Panc1 (cell line): Measurements from ENCODE around the gene CDCP1. TPM values are rescaled to one million over a fixed set of nuclear protein-coding genes. Genes with fewer than 3 reads are reported as not detected.

Experiments
- ATAC-seq: fragments of 200-7000 bp; cut with Tn5 transposase; 2 replicates; pipeline ENCODE4 v1.9.1; 2020; ENCODE audit warnings: mild to moderate bottlenecking, moderate library complexity
- BruUV-seq: library from RNA; stranded (reverse); fragments of 400-500 nt; replicated peaks from 2 replicates; lab custom pipeline; 2021; lab: Mats Ljungman, UMichigan
- CTCF ChIA-PET: fragments of 300-600 bp; sonication (Branson Sonifier 250); formaldehyde crosslinking; loops from one replicate; lab custom pipeline; 2022; ENCODE audit warnings: antibody characterized with exemption; lab: Charles Lee
- POLR2A ChIA-PET: fragments of 300-600 bp; sonication (Branson Sonifier 250); formaldehyde crosslinking; loops from one replicate; lab custom pipeline; 2022; ENCODE audit warnings: antibody characterized with exemption; lab: Charles Lee
- DNase-seq: peaks from one replicate; pipeline ENCODE4 v3.0.0-alpha.2; 2010; ENCODE audit warnings: low read depth, low spot score
- H3K27ac ChIP-seq: 2 replicates; pipeline ENCODE4 v1.5.1; 2011; ENCODE audit warnings: mild to moderate bottlenecking, low read length, inconsistent platforms
- H3K27me3 ChIP-seq: fragments of 200-500 bp; sonication (Bioruptor generic); 2 replicates; pipeline ENCODE4 v1.6.0; 2014; ENCODE audit warnings: low read length, inconsistent platforms; ENCODE audit not compliant: control insufficient read depth, insufficient read depth
- H3K36me3 ChIP-seq: fragments of 200-500 bp; sonication (Bioruptor generic); 2 replicates; pipeline ENCODE4 v1.5.1; 2014; ENCODE audit warnings: inconsistent platforms, mild to moderate bottlenecking, low read length, moderate library complexity; ENCODE audit not compliant: control insufficient read depth, insufficient read depth
- H3K4me1 ChIP-seq: 2 replicates; pipeline ENCODE4 v1.5.1; 2011; ENCODE audit warnings: inconsistent platforms, mild to moderate bottlenecking, low read length, moderate library complexity; ENCODE audit not compliant: control insufficient read depth, insufficient read depth
- H3K4me3 ChIP-seq, 2 experiments: 2 replicates each; pipeline ENCODE4 v1.5.1; 2011 to 2012; ENCODE audit warnings: low read depth in 2 of 2, low read length in 2 of 2, mild to moderate bottlenecking in 2 of 2, inconsistent platforms in 1 of 2, moderate library complexity in 1 of 2
- H3K9me3 ChIP-seq: fragments of 200-500 bp; sonication (Bioruptor generic); 2 replicates; pipeline ENCODE4 v1.5.1; 2014; ENCODE audit warnings: low read depth, mild to moderate bottlenecking, inconsistent platforms, low read length, moderate library complexity; ENCODE audit not compliant: control insufficient read depth, insufficient read depth
- POLR2AphosphoS5 ChIP-seq: IDR thresholded peaks from 2 replicates; pipeline ENCODE4 v1.6.1; 2012; ENCODE audit warnings: mild to moderate bottlenecking, low read depth, low read length, moderate library complexity
- REST ChIP-seq, 2 experiments: IDR thresholded peaks; 2 replicates each; pipeline ENCODE4 v1.6.1; 2011 to 2012; ENCODE audit warnings: low read depth in 2 of 2, control low read depth in 1 of 2, low read length in 1 of 2, mild to moderate bottlenecking in 1 of 2, moderate library complexity in 1 of 2; ENCODE audit not compliant: insufficient read depth in 1 of 2
- SIN3A ChIP-seq: IDR thresholded peaks from 2 replicates; pipeline ENCODE4 v1.6.1; 2012; ENCODE audit warnings: low read depth, mild to moderate bottlenecking, low read length, moderate library complexity, borderline replicate concordance; ENCODE audit not compliant: insufficient read depth
- TCF7L2 ChIP-seq: IDR thresholded peaks from 2 replicates; pipeline ENCODE4 v1.6.1; 2011; ENCODE audit warnings: mild to moderate bottlenecking, low read depth, low read length, inconsistent platforms
- in situ Hi-C: cut with HindIII; loops from 2 replicates; pipeline ENCODE4 v1.10.0; 2016; ENCODE audit warnings: low sequenced_read_pairs, low pct_unique_long_range_greater_than_20kb
- intact Hi-C: fragments of 100-400 bp; cut with micrococcal nuclease; formaldehyde crosslinking; loops from one replicate; pipeline ENCODE4 v1.10.0; 2022; ENCODE audit not compliant: unreplicated experiment
- total RNA-seq: library from RNA; stranded (reverse); gene quantifications from one replicate; pipeline ENCODE4 v1.2.1, GENCODE V29; 2021; ENCODE audit not compliant: unreplicated experiment
- TF ChIP-seq, protein P1 (sequence below): fragments of 450-650 bp; IDR thresholded peaks from 2 replicates; pipeline ENCODE4 v1.5.1; 2017; ENCODE audit warnings: mild to moderate bottlenecking

The CDCP1 gene
- total RNA-seq, 1 experiment from 2014 or later: 47.8 TPM

- H3K27me3 ChIP-seq: no peaks in the 10 kb centered on the region
- ChIA-PET POLR2A (no interaction called here), CTCF (interaction anchor here (1.2 kb wide), 1 partner anchor 87 kb away, joined by 5 read pairs; no protein-coding TSS in a partner anchor)
- 0 out of 4 replicates have a peak overlapping the region, but pooled peaks of 1 of the 2 experiments have one; percentile 6 for H3K4me3 ChIP-seq
- no peaks in the 10 kb centered on the region for H3K9me3 ChIP-seq
- H3K36me3 ChIP-seq: no peaks in the 10 kb centered on the region
- BruUV-seq: no TSS peak
- intact Hi-C loops: no loop called here
- peak overlapping the region; percentile 26 for H3K27ac ChIP-seq
- peak; percentile 80; the same call in 1 of the 2 replicates for ATAC-seq
- TF ChIP-seq SIN3A: no peak
- TF ChIP-seq REST (IDR thresholded peaks at IDR 0.05; ENCODE audit: insufficient read depth in 1 of 2, low read depth in 2 of 2, low read length in 1 of 2): no peak
- TF ChIP-seq TCF7L2: no peak
- TF ChIP-seq, protein P1, sequence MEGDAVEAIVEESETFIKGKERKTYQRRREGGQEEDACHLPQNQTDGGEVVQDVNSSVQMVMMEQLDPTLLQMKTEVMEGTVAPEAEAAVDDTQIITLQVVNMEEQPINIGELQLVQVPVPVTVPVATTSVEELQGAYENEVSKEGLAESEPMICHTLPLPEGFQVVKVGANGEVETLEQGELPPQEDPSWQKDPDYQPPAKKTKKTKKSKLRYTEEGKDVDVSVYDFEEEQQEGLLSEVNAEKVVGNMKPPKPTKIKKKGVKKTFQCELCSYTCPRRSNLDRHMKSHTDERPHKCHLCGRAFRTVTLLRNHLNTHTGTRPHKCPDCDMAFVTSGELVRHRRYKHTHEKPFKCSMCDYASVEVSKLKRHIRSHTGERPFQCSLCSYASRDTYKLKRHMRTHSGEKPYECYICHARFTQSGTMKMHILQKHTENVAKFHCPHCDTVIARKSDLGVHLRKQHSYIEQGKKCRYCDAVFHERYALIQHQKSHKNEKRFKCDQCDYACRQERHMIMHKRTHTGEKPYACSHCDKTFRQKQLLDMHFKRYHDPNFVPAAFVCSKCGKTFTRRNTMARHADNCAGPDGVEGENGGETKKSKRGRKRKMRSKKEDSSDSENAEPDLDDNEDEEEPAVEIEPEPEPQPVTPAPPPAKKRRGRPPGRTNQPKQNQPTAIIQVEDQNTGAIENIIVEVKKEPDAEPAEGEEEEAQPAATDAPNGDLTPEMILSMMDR: no peak
- no peak for TF ChIP-seq POLR2AphosphoS5
- in situ Hi-C loops: no loop called here
- peaks cover 20% of the 10 kb centered on the region for H3K4me1 ChIP-seq
- DNase-seq: peak; percentile 92
These were observed 22.5 kb downstream of the CDCP1 start for GRCh38 chr3:45123581-45124269.

DNA sequence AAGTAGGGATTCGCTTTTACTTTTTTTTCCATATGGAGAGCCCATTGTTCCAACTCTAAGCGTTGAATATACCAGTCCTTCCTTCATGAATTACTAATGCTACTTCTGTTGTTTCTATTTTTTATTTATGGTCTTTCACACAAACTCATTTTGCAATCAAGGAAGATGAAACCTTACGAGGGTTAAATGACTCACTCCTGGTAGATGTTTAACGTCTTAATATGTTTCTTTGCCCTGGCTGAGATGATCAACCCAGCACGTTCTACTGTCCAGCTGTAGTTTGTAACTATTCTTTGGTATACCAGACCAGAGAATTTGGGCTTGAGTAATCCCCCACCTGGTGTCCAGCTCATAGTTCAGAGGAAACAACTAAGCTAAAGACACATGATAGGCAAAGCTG, 23.1 kb downstream of the CDCP1 start:
- ChIA-PET CTCF (interaction anchor here (1.2 kb wide), 1 partner anchor 87 kb away, joined by 5 read pairs; no protein-coding TSS in a partner anchor), POLR2A (no interaction called here)
- TF ChIP-seq REST (IDR thresholded peaks at IDR 0.05; ENCODE audit: insufficient read depth in 1 of 2, low read depth in 2 of 2, low read length in 1 of 2): no peak
- TF ChIP-seq, protein P1: no peak
- TF ChIP-seq POLR2AphosphoS5: no peak
- no peak for TF ChIP-seq SIN3A
- TF ChIP-seq TCF7L2: no peak
- H3K9me3 ChIP-seq: no peaks in the 10 kb centered on the region
- in situ Hi-C loops: no loop called here
- no peak overlapping the region for H3K27ac ChIP-seq
- H3K27me3 ChIP-seq: no peaks in the 10 kb centered on the region
- H3K4me3 ChIP-seq: no peak overlapping the region
- DNase-seq (peak; percentile 86), ATAC-seq (no peak; the same call in 1 of the 2 replicates)
- peaks cover 20% of the 10 kb centered on the region for H3K4me1 ChIP-seq
- no TSS peak for BruUV-seq
- intact Hi-C loops: no loop called here
- H3K36me3 ChIP-seq: no peaks in the 10 kb centered on the region
